NCI-H2081 (cell line): ENCODE data around the gene ICA1.
A peak's percentile ranks its signal among the peaks of the same experiment; 100 is the strongest.
"Not testable (repeated sequence)": the region's sequence is repeated elsewhere in the genome, so short reads cannot be mapped to it uniquely, and the experiment has no call there.

ENCODE experiments used
- DNase-seq, 2 experiments: peaks; one replicate each; lab custom pipeline; 2025; lab: John Stamatoyannopoulos, UW

Gene ICA1

DNA sequence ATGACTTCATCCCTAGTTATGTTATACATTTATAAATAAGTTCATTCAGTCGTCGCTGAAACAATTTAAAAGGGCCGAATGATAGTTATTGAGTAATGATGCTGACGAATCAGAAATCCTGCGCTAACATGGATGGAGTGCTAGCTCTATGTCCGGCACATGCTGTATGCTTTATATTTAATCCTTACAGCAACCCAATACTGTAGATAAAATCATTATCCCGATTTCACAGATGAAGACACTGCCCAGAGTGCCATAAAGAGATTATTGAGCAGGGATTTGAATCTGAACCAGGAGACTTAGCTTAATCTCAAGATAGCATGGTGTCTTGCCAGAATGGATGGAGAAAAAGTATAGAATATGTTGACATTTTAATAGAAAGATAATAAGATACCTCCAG is 1.1 kb upstream of the ICA1 start:
- peak in 1 of 2 experiments; percentile 43 for DNase-seq

DNA sequence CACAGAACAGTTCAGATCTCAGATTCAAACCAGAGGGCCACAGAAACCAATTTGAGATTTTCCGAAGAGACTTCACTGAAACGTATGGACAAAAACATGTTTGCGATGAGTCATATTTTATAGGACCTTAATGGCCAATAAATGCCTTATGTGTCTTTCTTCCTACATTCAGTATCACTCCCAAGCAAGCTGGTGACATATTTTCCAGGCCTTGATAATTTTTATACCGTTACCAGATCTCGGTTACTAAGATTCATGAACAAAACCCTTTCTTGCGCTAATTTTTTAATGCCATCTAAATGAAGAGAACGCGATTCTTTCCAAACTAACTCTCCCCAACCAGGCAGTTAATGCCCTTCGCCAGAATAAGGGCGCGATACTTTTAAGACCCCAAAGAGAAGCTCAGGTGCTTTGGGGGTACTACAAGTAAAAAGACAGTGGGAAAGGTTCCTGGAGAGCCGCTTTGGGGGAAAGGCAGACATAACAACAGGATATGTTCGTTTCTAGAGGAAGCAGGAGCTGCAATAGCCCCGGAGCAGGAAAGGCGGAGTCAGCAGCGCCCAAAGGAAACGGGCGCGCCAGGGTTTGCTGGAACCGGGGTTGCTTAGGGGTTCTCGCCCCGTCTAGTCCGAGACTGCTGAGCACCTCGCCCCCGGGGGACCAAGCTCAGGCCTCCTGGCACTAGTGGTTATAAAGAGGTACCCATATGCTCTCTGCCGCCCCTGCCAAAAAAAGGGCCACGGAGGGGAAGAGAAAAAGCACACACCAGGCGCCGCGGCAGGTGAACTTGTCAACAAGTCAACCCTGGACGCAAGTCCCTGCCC is 884 bp downstream of the ICA1 start:
- DNase-seq = peak; percentile 77 to 86

DNA sequence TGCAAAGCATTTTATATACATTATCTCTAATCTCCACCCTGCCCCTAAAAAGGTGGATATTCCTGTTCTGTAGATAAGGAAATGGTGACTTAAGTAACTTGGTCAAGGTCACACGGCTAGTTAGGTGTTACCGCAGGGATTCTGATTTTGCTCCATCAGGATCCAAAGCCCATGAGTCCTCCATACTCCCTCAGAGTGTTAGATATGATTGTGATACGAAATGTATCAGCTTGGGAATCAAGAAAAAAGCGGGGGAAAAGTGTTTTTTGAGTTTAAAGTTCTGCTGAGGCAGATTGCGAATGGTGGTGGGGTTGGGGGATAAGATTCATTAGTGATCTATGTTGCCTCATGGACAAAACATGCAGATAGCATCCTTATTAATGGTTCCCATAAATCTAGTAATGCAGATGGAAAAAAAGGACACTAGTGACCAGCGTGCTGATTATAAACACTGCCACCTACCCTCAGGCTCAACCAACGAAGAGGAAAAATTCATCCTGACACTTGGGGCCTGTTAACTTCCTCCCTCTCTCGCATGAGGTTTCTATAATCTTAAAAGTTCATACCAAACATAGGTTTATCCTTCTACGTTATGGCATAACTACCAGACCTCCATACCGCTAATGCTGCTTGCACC is 2.3 kb downstream of the ICA1 start:
- no peak for DNase-seq

DNA sequence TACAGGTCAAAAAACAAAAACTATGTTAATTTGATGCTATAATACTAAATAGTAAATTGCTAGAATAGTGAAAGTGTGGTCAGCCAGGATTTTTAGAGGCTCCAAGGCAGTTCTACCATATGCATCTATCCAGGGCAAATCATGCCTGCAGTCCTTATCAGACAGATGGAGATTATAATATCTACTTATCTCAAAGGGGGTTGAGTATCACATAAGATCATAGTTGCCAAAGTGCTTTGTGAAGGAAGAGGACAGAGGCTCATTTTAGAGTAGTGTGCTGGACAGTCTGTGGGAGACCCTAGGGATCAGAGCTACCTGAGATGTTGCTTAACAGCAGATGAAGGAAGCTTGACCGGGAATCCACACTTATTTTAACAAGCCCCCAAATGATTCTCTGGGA is 3.2 kb downstream of the ICA1 start:
- no peak for DNase-seq

DNA sequence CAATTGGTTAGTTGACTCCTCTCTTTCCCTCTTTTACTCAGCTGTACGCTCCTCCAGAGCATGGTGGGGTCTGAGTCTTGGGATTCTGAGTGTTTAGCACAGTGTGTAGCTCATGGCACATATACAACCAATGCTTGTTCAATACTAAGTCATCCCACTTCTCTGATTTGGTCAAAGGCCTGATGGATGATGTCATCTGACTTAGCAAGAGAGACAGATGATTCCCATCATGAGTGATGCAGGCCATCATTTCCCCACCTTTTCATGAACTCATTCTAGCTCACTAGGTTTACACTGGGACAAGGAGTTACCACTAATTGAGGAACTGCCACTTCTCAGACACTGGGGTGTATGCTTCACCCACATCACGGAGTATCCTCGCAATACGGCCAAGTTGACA is 3.8 kb downstream of the ICA1 start:
- no peak for DNase-seq

DNA sequence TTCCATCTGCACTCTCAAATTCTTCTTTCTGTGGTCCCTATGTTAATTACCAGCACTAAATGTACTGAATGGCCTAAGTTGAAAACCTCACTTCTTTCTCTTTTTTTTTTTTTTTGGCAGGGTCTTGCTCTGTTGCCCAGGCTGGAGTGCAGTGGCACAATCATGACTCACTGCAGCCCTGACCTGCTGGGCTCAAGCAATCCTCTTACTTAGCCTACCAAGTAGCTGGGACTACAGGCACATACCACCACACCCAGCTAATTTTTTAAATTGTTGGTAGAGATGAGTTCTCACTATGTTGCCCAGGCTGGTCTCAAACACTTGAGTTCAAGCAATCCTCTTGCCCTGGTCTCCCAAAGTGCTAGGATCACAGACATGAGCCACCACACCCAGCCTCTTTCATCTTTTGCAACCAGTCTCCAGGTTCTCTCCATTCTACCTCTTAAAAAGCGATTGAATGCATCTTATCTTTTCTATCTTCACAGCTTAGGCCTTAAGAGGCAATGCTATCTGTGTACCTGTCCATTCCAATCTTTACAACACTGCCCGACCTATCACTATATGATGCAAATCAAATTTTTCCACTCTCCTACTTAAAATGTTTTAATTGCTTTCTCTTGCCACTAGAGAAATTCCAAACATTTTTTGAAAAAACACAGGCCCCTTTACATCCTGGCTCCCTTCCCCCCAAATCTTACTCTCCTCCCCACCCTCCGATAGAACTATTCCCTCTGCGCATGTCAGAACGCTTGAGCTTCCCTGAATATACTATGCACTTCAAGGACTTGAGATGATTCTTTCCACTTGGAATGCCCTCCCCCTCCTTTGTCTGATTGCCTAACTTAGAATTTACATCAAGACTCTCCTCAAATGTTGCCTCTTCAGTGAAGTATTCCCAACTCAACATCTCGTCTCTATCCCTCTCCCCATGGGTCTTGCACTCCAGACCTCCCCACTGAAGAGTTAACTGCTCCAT is 6.0 kb downstream of the ICA1 start:
- no peak for DNase-seq

DNA sequence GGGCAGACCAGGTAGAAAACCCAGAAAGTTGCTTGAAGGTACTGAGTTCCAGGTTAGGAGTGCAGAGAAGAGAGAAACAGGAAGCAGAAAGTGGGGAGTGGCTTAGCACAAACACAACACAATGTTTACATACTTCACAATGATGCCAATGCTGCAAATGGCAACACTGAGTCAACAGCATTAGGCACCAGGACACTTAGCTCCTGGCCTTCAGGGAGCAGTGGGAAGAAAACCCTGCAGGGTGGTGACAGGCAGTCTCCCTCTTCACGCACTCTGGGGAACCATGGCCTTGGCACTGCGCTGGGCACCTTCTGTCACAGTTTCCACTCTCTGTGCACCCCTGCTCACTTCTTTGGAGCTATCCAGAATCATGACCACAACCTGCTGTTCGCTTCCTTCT is 7.3 kb downstream of the ICA1 start:
- DNase-seq = peak; percentile 44 to 86

DNA sequence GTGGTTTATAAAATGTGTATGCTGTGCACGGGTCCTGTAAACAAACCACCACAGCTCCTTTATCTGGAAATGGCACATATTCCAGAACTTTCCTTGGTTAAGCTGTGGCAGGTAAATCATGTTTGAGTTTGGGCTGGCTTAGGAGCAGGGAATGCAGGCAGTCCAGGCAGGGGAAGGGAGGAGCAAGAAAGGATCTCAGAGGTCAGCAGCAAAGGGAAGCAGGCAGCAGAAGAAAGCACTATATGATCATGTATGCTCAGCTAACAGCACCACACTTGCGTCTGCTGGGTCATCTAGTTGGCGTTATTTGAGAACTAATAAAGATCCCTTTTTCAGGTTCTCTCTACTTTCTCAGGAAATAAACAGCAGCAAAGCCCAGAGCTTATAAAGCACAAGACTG is 7.8 kb downstream of the ICA1 start:
- DNase-seq = no peak

DNA sequence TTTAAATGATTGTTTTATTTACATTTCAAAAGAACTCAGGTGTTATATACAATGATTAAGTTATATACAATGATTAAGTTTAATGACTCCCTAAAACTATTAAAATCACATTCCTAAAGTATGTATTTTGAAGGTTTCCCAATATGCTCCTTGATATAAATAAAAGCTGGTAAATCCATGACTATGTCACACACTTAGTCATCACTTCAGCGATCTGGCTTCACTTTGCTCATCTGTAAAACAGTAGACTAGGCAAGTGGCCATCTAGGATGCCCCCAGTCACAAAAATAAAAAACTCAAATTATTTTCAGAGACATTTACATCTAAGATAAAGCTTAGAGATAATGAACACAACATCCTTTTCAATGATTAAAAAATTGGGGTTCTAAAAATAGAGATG is 10.8 kb downstream of the ICA1 start:
- DNase-seq = no peak

DNA sequence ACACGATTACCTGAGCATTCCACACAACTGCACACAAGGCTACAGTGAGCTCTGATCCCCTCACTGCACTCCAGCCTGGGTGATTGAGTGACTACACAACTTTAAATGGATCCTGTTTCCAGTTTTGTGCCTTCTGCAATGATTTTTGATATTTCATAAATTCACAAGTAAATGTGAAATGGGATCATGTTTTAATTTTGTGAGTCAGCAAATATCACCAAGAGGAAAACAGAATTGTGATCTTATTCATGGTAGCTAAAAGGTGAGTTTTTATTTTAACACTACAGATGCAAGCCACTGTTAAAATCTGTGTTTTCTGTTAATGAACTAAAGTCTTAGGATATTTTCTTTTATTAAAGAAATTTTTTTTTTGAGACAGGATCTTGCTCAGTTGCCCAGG is 11.4 kb downstream of the ICA1 start:
- DNase-seq = no peak

DNA sequence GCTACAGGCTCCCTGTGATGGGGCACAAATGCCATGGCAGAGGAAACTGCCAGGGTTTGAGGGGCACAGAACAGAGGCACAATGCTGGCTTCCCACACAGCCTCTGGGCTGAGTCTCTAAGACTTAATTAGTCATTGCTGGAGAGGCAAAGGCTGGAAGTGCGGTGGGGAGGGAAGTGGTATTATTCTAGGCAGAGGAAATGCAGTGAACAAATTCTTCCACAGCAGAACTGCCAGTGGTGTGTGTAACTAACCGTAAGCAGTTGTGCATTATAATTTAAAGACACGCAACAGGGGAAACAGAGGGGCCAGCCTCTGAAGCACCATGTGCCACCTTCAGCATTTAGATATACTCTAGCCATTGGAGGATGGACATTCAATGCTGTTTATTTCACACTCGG is 12.8 kb downstream of the ICA1 start:
- DNase-seq = no peak

DNA sequence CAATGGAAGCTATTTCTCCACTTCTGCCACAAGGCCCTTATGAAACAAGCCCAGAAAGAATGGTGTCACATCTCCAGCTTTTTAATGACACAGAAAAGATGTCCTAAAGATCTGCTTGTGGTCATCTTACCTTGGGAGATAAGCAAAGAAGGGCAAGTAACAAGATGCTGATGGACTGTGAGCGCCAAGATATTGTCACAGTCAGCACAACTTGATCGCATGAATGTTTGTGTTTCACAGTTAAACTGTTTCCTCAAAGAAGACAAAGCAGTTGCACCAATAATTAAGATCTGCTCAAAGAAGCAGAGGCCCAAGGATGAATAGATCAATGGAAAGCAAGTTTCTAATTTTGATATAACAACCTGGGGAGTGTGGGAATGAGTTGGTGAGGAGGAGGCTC is 15.9 kb downstream of the ICA1 start:
- no peak for DNase-seq

DNA sequence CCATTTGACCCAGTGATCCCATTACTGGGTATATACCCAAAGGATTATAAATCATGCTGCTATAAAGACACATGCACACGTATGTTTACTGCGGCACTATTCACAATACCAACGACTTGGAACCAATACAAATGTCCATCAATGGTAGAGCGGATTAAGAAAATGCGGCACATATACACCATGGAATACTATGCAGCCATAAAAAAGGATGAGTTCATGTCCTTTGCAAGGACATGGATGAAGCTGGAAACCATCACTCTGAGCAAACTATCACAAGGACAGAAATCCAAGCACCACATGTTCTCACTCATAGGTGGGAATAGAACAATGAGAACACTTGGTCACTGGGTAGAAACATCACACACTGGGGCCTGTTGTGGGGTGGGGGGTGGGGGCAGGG is 16.9 kb downstream of the ICA1 start:
- not testable (repeated sequence) for DNase-seq

DNA sequence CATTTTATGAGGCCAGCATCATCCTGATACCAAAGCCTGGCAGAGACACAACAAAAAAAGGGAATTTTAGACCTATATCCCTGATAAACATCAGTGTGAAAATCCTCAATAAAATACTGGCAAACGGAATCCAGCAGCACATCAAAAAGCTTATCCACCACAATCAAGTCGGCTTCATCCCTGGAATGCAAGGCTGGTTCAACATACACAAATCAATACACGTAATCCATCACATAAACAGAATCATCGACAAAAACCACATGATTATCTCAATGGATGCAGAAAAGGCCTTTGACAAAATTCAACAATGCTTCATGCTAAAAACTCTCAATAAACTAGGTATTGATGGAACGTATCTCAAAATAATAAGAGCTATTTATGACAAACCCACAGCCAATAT is 18.9 kb downstream of the ICA1 start:
- not testable (repeated sequence) for DNase-seq

DNA sequence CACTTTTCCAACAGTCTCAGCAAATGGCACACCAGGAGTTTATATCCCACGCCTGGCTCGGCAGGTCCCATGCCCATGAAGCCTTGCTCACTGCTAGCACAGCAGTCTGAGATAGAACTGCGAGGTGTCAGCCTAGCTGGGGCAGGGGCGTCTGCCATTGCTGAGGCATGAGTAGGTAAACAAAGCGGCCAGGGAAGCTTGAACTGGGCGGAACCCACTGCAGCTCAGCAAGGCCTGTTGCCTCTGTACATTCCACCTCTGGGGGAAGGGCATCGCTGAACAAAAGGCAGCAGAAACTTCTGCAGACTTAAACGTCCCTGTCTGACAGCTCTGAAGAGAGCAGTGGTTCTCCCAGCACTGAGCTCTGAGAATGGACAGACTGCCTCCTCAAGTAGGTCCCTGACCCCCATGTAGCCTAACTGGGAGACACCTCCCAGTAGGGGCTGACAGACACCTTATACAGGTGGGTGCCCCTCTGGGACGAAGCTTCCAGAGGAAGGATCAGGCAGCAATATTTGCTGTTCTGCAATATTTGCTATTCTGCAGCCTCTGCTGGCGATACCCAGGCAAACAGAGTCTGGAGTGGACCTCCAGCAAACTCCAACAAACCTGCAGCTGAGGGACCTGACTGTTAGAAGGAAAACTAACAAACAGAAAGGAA is 22.1 kb downstream of the ICA1 start:
- DNase-seq = not testable (repeated sequence)

DNA sequence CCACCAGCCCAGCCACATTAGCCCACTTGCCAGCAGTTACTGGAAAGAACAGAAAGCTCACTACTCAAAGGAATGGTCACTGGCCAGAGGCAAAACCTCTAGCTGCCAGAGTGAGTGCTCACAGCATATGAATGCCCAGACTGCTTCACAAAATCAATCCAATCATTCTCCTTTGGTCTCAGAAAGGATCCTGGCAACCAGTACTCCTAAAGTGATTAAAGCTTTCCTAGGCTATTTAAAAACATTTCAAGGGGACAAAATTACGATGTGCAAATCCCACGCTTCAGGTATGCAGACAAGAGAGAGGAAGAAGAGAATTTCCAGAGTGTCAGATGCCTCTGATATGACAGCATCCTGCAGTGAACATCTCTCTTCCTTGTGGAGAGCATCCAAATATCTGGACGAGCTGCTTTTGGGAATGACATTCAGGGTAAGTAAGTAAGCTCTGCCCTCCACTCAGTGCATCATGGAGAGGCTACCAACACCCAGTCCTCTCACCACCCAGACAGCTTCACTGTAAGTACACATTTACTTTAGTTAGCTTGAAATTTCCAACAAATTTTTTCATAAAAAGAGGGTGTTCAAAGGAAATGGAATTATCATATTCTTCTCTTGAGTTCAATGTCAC is 25.1 kb downstream of the ICA1 start:
- no peak for DNase-seq

DNA sequence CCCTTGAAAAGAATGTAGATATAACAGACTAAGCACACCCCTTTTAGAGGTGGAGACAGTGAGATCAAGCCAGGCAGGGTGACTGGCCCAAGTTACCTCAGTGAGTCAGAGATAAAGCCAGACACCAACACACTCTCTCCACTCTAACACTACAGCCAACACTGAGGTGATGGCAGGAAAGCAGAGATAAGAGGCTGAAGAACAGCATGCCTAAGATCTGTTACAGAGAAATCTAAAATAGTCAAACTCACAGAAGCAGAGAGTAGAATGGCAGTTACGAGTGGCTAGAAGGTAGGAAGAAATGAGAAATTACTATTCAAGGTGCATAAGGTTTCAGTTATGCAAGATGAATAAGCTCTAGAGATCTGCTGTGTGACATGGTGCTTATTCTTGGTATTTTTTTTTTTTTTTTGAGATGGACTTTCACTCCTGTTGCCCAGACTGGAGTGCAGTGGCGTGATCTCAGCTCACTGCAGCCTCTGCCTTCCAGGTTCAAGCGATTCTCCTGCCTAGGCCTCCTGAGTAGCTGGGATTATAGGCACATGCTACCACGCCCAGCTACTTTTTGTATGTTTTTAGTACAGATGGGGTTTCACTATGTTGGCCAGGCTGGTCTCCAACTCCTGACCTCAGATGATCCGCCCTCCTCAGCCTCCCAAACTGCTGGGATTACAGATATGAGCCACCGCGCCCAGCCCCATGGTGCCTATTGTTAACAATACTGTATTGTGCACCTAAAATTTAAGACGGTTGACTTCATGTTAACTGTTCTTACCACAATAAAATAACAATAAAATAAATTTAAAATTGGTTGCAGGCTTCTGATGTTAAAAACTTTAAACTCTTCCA is 28.7 kb downstream of the ICA1 start:
- DNase-seq = no peak

DNA sequence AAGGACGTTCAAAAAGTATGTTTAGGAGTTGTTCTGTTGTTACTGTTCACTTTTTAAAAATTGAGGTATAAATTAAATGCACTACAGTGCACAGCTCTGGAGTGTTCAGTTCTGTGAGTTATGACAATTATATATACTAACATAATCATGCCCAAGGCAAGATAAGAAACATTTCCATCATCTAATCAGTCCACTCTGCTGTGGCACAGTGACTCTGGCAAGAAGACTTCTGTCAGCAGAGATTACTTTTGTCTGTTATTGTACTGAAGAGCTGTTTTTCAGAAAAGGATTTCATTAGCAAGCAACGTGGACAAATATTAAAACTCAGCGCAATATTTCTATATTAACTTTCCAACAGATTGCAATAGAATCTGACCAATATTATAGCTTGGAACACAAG is 32.0 kb downstream of the ICA1 start:
- DNase-seq = no peak

DNA sequence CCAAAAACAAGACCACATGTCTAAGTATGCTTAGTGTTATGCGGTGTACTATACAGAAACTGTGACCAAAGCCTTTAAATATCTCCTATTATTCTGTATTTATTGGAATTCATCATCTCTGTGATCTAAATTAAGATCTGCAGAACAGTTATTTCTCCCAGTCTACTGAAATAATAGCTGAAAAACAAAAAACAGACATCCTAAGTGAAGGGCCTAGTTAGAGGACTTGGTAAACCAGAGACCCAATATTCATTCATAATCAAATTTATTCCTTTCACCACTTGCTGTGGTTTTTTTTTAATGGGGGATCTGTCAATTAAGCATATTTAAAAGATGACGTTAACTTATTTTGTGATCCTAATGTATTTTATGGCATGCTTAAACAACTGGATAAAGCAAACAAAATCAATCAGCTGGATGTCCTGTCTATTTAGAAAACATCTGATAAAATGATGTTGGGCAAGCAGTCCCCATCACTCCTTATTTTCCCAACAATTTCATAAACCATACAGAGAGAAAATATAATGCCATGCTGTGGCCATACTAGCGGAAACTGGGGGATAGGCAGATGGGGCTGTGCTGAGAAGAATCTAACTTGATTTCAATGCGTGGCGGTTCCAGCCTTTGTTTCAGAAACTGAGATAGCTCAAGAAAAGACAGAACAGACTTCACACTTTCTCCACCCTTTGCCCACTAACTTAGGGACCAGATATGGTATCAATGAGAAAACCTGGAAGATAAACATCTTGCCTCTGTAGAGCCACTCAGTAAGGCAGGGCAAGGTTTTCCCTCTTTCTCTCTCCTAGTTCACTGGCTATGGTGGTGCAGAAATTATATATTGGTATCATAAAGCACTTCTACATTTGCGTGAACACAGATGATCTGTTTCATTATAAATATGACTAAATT is 32.9 kb downstream of the ICA1 start:
- DNase-seq = no peak

DNA sequence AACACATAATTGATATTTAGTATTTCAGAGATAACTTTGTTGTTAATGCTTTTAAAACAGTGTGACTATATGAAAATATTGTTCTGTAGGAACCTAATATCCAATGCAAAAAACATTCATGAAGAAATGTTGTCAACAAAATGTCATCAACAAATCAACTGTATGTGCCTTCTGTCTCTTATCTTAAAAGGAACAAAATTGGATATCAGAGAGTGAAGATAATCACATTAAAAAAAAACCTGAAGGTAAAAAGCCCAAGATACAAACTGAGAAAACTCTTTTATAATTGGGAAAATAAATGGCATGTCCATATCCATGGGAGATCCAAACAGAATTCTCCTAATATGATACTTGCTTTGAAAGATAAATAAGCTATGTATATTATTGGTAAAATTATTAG is 33.9 kb downstream of the ICA1 start:
- DNase-seq = no peak
